Measurements from ENCODE around the gene HAND2.

Gene HAND2

GRCh38 chr4:173556398-173557131 is 26.5 kb upstream of the HAND2 start:
- Histone ChIP-seq H3K36me3 (ENCODE audit: control insufficient read depth, insufficient read depth, low read length) (no peaks in the 10 kb centered on the region), H3K23ac (ENCODE audit: low read length) (no peak overlapping the region), H3K79me2 (ENCODE audit: control insufficient read depth, insufficient read depth, low read length) (no peaks in the 10 kb centered on the region), H2BK120ac (ENCODE audit: low read depth, low read length) (no peak overlapping the region), H3K9ac (ENCODE audit: low read length) (no peak overlapping the region), H2AK5ac (ENCODE audit: low read length) (no peak overlapping the region), H3K56ac (ENCODE audit: low read length) (no peak overlapping the region), H3K4me2 (ENCODE audit: low read length) (no peak overlapping the region), H4K8ac (ENCODE audit: low read depth, low read length) (no peak overlapping the region), H2BK5ac (ENCODE audit: low read length) (no peak overlapping the region), H3K27ac (ENCODE audit: low read depth, low read length) (no peak overlapping the region), H3K4me3 (ENCODE audit: low read length) (no peak overlapping the region), H3K79me1 (ENCODE audit: low read length) (no peaks in the 10 kb centered on the region), H3K4ac (ENCODE audit: low read depth, low read length) (no peak overlapping the region), H3K18ac (ENCODE audit: low read length) (no peak overlapping the region), H2BK15ac (replicated peaks; ENCODE audit: low read depth) (no peak overlapping the region), H3K27me3 (ENCODE audit: insufficient read depth, low read length, poor library complexity) (no peaks in the 10 kb centered on the region), H3K4me1 (ENCODE audit: control insufficient read depth, low read depth, low read length) (no peaks in the 10 kb centered on the region), H4K5ac (ENCODE audit: low read length) (no peak overlapping the region)
- no CpG with 5 or more reads among the region's 2 CpGs for WGBS (ENCODE audit: extremely low coverage, insufficient coverage, low lambda C conversion rate)
- DNase-seq: no peak

- Histone ChIP-seq H3K18ac (ENCODE audit: low read length) (no peak overlapping the region), H3K4me2 (ENCODE audit: low read length) (no peak overlapping the region), H4K5ac (ENCODE audit: low read length) (no peak overlapping the region), H2BK120ac (ENCODE audit: low read depth, low read length) (no peak overlapping the region), H2BK5ac (ENCODE audit: low read length) (no peak overlapping the region), H3K27me3 (ENCODE audit: insufficient read depth, low read length, poor library complexity) (no peaks in the 10 kb centered on the region), H4K8ac (ENCODE audit: low read depth, low read length) (no peak overlapping the region), H3K4me3 (ENCODE audit: low read length) (no peak overlapping the region), H3K36me3 (ENCODE audit: control insufficient read depth, insufficient read depth, low read length) (no peaks in the 10 kb centered on the region), H2BK15ac (replicated peaks; ENCODE audit: low read depth) (no peak overlapping the region), H3K9ac (ENCODE audit: low read length) (no peak overlapping the region), H2AK5ac (ENCODE audit: low read length) (no peak overlapping the region), H3K79me1 (ENCODE audit: low read length) (no peaks in the 10 kb centered on the region), H3K27ac (ENCODE audit: low read depth, low read length) (no peak overlapping the region), H3K4me1 (ENCODE audit: control insufficient read depth, low read depth, low read length) (no peaks in the 10 kb centered on the region), H3K4ac (ENCODE audit: low read depth, low read length) (no peak overlapping the region), H3K23ac (ENCODE audit: low read length) (no peak overlapping the region), H3K56ac (ENCODE audit: low read length) (no peak overlapping the region), H3K79me2 (ENCODE audit: control insufficient read depth, insufficient read depth, low read length) (no peaks in the 10 kb centered on the region)
- WGBS (ENCODE audit: extremely low coverage, insufficient coverage, low lambda C conversion rate): no CpG with 5 or more reads among the region's 13 CpGs
- no peak for DNase-seq
Measured at GRCh38 chr4:173547889-173548288, 17.9 kb upstream of the HAND2 start.

GRCh38 chr4:173546776-173547175 is 16.7 kb upstream of the HAND2 start:
- Histone ChIP-seq H4K5ac (ENCODE audit: low read length) (no peak overlapping the region), H2BK120ac (ENCODE audit: low read depth, low read length) (no peak overlapping the region), H3K79me1 (ENCODE audit: low read length) (no peaks in the 10 kb centered on the region), H3K4ac (ENCODE audit: low read depth, low read length) (no peak overlapping the region), H3K4me3 (ENCODE audit: low read length) (no peak overlapping the region), H4K8ac (ENCODE audit: low read depth, low read length) (no peak overlapping the region), H2AK5ac (ENCODE audit: low read length) (no peak overlapping the region), H3K9ac (ENCODE audit: low read length) (no peak overlapping the region), H3K4me1 (ENCODE audit: control insufficient read depth, low read depth, low read length) (no peaks in the 10 kb centered on the region), H2BK15ac (replicated peaks; ENCODE audit: low read depth) (no peak overlapping the region), H3K27me3 (ENCODE audit: insufficient read depth, low read length, poor library complexity) (no peaks in the 10 kb centered on the region), H3K27ac (ENCODE audit: low read depth, low read length) (no peak overlapping the region), H3K18ac (ENCODE audit: low read length) (no peak overlapping the region), H3K56ac (ENCODE audit: low read length) (no peak overlapping the region), H3K23ac (ENCODE audit: low read length) (no peak overlapping the region), H3K79me2 (ENCODE audit: control insufficient read depth, insufficient read depth, low read length) (no peaks in the 10 kb centered on the region), H3K4me2 (ENCODE audit: low read length) (no peak overlapping the region), H3K36me3 (ENCODE audit: control insufficient read depth, insufficient read depth, low read length) (no peaks in the 10 kb centered on the region), H2BK5ac (ENCODE audit: low read length) (no peak overlapping the region)
- no peak for DNase-seq
- 100% methylated on average over 1 of the region's 2 CpGs for WGBS (ENCODE audit: extremely low coverage, insufficient coverage, low lambda C conversion rate)

GRCh38 chr4:173545440-173545839 is 15.4 kb upstream of the HAND2 start:
- no peak for DNase-seq
- Histone ChIP-seq H3K56ac (ENCODE audit: low read length) (no peak overlapping the region), H4K8ac (ENCODE audit: low read depth, low read length) (no peak overlapping the region), H2AK5ac (ENCODE audit: low read length) (no peak overlapping the region), H2BK120ac (ENCODE audit: low read depth, low read length) (no peak overlapping the region), H3K79me2 (ENCODE audit: control insufficient read depth, insufficient read depth, low read length) (no peaks in the 10 kb centered on the region), H3K4ac (ENCODE audit: low read depth, low read length) (no peak overlapping the region), H3K4me1 (ENCODE audit: control insufficient read depth, low read depth, low read length) (no peaks in the 10 kb centered on the region), H3K18ac (ENCODE audit: low read length) (no peak overlapping the region), H3K9ac (ENCODE audit: low read length) (no peak overlapping the region), H3K79me1 (ENCODE audit: low read length) (no peaks in the 10 kb centered on the region), H3K4me3 (ENCODE audit: low read length) (no peak overlapping the region), H3K27me3 (ENCODE audit: insufficient read depth, low read length, poor library complexity) (no peaks in the 10 kb centered on the region), H3K36me3 (ENCODE audit: control insufficient read depth, insufficient read depth, low read length) (no peaks in the 10 kb centered on the region), H2BK15ac (replicated peaks; ENCODE audit: low read depth) (no peak overlapping the region), H3K27ac (ENCODE audit: low read depth, low read length) (no peak overlapping the region), H3K4me2 (ENCODE audit: low read length) (no peak overlapping the region), H3K23ac (ENCODE audit: low read length) (no peak overlapping the region), H4K5ac (ENCODE audit: low read length) (no peak overlapping the region), H2BK5ac (ENCODE audit: low read length) (no peak overlapping the region)
- no CpG with 5 or more reads among the region's 2 CpGs for WGBS (ENCODE audit: extremely low coverage, insufficient coverage, low lambda C conversion rate)

GRCh38 chr4:173543266-173543665 is 13.2 kb upstream of the HAND2 start:
- Histone ChIP-seq H3K4me1 (ENCODE audit: control insufficient read depth, low read depth, low read length) (no peaks in the 10 kb centered on the region), H3K18ac (ENCODE audit: low read length) (no peak overlapping the region), H3K4me3 (ENCODE audit: low read length) (no peak overlapping the region), H3K9ac (ENCODE audit: low read length) (no peak overlapping the region), H4K5ac (ENCODE audit: low read length) (no peak overlapping the region), H3K27ac (ENCODE audit: low read depth, low read length) (no peak overlapping the region), H3K4me2 (ENCODE audit: low read length) (no peak overlapping the region), H2BK120ac (ENCODE audit: low read depth, low read length) (no peak overlapping the region), H3K36me3 (ENCODE audit: control insufficient read depth, insufficient read depth, low read length) (no peaks in the 10 kb centered on the region), H3K4ac (ENCODE audit: low read depth, low read length) (no peak overlapping the region), H3K79me2 (ENCODE audit: control insufficient read depth, insufficient read depth, low read length) (no peaks in the 10 kb centered on the region), H3K23ac (ENCODE audit: low read length) (no peak overlapping the region), H2BK15ac (replicated peaks; ENCODE audit: low read depth) (no peak overlapping the region), H2BK5ac (ENCODE audit: low read length) (no peak overlapping the region), H2AK5ac (ENCODE audit: low read length) (no peak overlapping the region), H4K8ac (ENCODE audit: low read depth, low read length) (no peak overlapping the region), H3K27me3 (ENCODE audit: insufficient read depth, low read length, poor library complexity) (peaks cover 11% of the 10 kb centered on the region), H3K56ac (ENCODE audit: low read length) (no peak overlapping the region), H3K79me1 (ENCODE audit: low read length) (no peaks in the 10 kb centered on the region)
- WGBS (ENCODE audit: extremely low coverage, insufficient coverage, low lambda C conversion rate): no CpG with 5 or more reads among the region's 3 CpGs
- DNase-seq: no peak

DNA sequence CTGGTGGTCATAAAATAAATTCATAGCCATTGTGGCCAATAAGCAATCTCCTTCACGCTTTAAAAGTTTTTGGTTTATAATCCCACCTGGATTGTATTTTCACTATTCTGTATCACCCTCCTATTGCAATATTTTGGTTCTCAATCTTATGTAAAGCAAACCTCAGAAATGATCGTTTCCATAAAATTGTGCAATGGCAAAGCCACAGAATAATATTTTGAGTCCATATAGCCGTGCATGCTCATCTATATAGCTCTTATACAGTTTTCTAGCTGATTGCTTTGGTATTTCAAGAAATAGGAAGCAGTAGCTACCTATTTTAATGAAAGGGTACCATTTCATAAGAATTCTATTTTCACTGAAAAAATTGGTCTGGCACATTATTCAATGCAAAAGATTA is 10.0 kb upstream of the HAND2 start:
- H3K27ac ChIP-seq (ENCODE audit: low read depth, low read length): no peak overlapping the region
- H3K56ac ChIP-seq (ENCODE audit: low read length): no peak overlapping the region
- peaks cover 38% of the 10 kb centered on the region for H3K27me3 ChIP-seq (ENCODE audit: insufficient read depth, low read length, poor library complexity)
- no peak overlapping the region for H4K5ac ChIP-seq (ENCODE audit: low read length)
- no peak overlapping the region for H3K23ac ChIP-seq (ENCODE audit: low read length)
- no peaks in the 10 kb centered on the region for H3K36me3 ChIP-seq (ENCODE audit: control insufficient read depth, insufficient read depth, low read length)
- H3K79me1 ChIP-seq (ENCODE audit: low read length): no peaks in the 10 kb centered on the region
- DNase-seq: no peak
- no peak overlapping the region for H2BK15ac ChIP-seq (replicated peaks; ENCODE audit: low read depth)
- H2BK5ac ChIP-seq (ENCODE audit: low read length): no peak overlapping the region
- no peak overlapping the region for H3K18ac ChIP-seq (ENCODE audit: low read length)
- no CpG with 5 or more reads among the region's 3 CpGs for WGBS (ENCODE audit: extremely low coverage, insufficient coverage, low lambda C conversion rate)
- no peak overlapping the region for H4K8ac ChIP-seq (ENCODE audit: low read depth, low read length)
- H3K79me2 ChIP-seq (ENCODE audit: control insufficient read depth, insufficient read depth, low read length): no peaks in the 10 kb centered on the region
- H3K4me2 ChIP-seq (ENCODE audit: low read length): no peak overlapping the region
- H2AK5ac ChIP-seq (ENCODE audit: low read length): no peak overlapping the region
- H2BK120ac ChIP-seq (ENCODE audit: low read depth, low read length): no peak overlapping the region
- H3K9ac ChIP-seq (ENCODE audit: low read length): no peak overlapping the region
- no peak overlapping the region for H3K4me3 ChIP-seq (ENCODE audit: low read length)
- H3K4me1 ChIP-seq (ENCODE audit: control insufficient read depth, low read depth, low read length): no peaks in the 10 kb centered on the region
- H3K4ac ChIP-seq (ENCODE audit: low read depth, low read length): no peak overlapping the region
